Activated CD8-positive, alpha-beta memory T cell treated with anti-CD3 and anti-CD28 coated beads, Interleukin-2, amount 10 ng/mL, durations not matched to agents 7 days and 5 days (primary cell): ENCODE results near the gene PTMA. TPM values are rescaled to one million over a fixed set of nuclear protein-coding genes. Genes with fewer than 3 reads are reported as not detected.
"Not testable (repeated sequence)": the region's sequence is repeated elsewhere in the genome, so short reads cannot be mapped to it uniquely, and the experiment has no call there.

Experiments used
- ATAC-seq: fragments of 150-1000 bp; cut with Tn5 transposase; one replicate; pipeline ENCODE4 v1.10.0; 2021; ENCODE audit warnings: moderate library complexity
- CTCF ChIA-PET: fragments of 350-600 bp; sonication (Branson Sonifier 250); formaldehyde crosslinking; loops from one replicate; lab custom pipeline; 2021; ENCODE audit warnings: antibody characterized with exemption; lab: Charles Lee
- DNase-seq: peaks from one replicate; pipeline ENCODE4 v3.0.0-alpha.2; 2020
- H3K27ac Mint-ChIP-seq: one replicate; pipeline ENCODE4 v1.8.0; 2021; ENCODE audit warnings: mild to moderate bottlenecking, mixed read lengths
- H3K27me3 Mint-ChIP-seq: one replicate; pipeline ENCODE4 v1.8.0; 2021; ENCODE audit warnings: mixed read lengths
- H3K36me3 Mint-ChIP-seq: one replicate; pipeline ENCODE4 v1.8.0; 2021; ENCODE audit warnings: mild to moderate bottlenecking, mixed read lengths
- H3K4me1 Mint-ChIP-seq: one replicate; pipeline ENCODE4 v1.8.0; 2021; ENCODE audit warnings: mixed read lengths
- H3K4me3 Mint-ChIP-seq: one replicate; pipeline ENCODE4 v1.8.0; 2021; ENCODE audit warnings: mild to moderate bottlenecking, moderate library complexity, mixed read lengths
- H3K9me3 Mint-ChIP-seq: one replicate; pipeline ENCODE4 v1.8.0; 2022; ENCODE audit warnings: low read depth, mixed read lengths
- total RNA-seq, 2 experiments: library from RNA; stranded (reverse); gene quantifications; one replicate each; pipeline ENCODE4 v1.2.3, GENCODE V29; 2021

Gene PTMA
- total RNA-seq, 2 experiments from 2014 or later = 1,489 to 1,775 TPM

DNA sequence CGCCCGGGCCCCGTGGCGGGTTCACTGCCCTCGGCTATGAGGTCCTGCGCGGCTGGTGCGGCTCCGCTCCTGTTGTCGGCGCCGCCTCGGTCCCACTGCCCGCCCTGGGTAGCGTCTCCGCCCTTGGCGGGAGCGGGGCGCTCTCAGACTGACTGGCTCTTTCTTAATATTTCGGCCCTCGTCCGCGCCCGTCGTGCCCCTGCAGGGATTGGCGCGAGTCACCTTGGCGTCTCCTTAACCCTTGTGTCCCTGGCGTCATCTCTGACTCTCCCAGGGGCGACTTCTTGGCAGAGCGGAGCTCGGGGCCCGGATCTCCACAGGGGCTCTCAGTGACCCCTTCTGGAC lies 1.3 kb downstream of the PTMA start:
- Mint-ChIP-seq H3K27me3 (peaks cover 2% of the 10 kb centered on the region), H3K4me3 (peak overlapping the region; percentile 97), H3K9me3 (no peaks in the 10 kb centered on the region), H3K4me1 (peaks cover 32% of the 10 kb centered on the region), H3K36me3 (peaks cover 37% of the 10 kb centered on the region), H3K27ac (peak overlapping the region; percentile 94)
- ATAC-seq (no peak), DNase-seq (peak; percentile 68)
- CTCF ChIA-PET = interaction anchor here (0.6 to 16.8 kb wide), 6 partner anchors 9 to 592 kb away, joined by 3 to 202 read pairs (median 5); no protein-coding TSS in a partner anchor

DNA sequence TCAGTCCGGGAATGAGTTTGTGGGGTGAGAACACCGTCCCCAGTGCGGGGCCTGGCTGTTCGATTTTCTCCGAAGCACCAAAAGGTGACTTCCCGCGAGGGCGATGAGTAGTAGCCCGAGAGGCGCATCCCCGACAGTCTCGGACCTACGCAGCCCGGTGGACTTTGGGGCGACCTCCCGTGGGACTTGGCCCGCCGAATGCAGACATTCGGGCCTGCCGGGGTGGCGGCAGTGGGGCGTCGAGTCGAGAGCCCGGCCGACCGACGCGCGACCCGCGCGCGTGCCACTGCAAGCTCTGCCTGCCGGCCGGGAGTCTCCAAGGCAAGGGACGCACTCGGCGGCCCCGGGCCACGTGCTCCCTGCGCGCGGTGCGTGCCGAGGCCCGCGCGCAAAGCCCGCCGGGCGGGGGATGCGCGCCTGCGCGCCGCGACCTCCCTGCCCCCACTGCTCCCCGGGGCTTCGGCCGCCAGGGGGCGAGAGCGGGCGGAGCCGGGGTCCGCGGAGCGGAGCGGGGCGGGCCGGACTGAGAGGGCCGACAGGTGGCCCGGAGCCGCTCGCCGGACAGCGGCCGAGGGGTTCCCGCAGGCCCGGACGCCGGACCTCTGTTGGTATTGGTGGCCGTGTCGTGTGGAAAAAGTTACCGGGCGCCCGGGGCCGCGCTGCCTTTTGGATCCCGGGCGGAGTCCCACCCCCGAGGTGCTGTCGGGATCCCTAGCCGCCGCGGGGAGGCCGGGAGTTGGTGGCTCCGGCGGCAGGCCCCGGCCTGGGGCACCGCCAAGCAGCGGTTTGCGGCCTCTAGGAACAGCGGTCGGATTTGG lies 1.9 kb downstream of the PTMA start:
- Mint-ChIP-seq H3K27ac (peak overlapping the region; percentile 94), H3K9me3 (no peaks in the 10 kb centered on the region), H3K27me3 (peaks cover 2% of the 10 kb centered on the region), H3K4me3 (peak overlapping the region; percentile 97), H3K4me1 (peaks cover 33% of the 10 kb centered on the region), H3K36me3 (peaks cover 37% of the 10 kb centered on the region)
- DNase-seq (peak; percentile 87), ATAC-seq (peak; percentile 28)
- CTCF ChIA-PET = interaction anchor here (0.6 to 16.8 kb wide), 6 partner anchors 10 to 591 kb away, joined by 3 to 202 read pairs (median 5); no protein-coding TSS in a partner anchor

DNA sequence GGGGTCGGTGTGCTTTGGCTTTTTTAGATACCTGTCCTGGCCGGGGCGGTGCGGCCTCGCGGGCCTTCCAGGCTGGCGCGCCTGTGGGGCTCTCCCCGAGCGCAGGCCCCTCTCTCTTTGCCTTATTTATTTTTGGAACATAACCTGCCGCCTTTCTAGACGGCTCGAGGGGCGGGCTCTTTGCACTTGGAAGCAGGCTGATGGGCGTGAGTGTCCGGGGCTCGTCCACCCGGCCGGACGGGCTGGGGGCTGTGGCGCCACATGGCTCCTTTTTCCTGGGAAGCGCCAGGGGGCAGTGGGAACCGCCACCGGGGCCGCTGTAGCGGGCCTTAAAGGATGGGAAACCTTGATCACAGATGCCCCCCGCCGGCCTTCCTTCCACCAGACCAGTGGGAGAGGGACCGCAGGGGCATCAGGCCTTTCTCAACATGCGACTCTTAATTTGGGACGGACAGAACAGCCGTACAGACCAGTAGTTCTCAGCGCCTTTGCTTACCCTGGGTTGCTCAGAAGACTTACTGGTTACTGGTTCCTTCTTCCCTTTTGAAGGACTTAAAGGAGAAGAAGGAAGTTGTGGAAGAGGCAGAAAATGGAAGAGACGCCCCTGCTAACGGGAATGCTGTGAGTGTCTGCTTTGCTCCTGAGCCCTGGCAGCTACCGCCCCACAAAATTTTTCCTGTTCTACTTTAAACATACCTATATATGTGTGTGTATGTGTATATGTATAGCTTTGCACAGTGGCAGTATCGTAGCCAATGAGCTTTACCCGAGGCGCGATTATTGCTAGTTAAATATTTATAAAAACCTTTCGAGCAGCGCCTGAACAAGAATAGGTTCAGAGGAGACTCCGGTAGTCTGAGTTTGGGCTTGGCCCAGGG lies 2.7 kb downstream of the PTMA start:
- H3K9me3 Mint-ChIP-seq = no peaks in the 10 kb centered on the region
- peaks cover 2% of the 10 kb centered on the region for H3K27me3 Mint-ChIP-seq
- peaks cover 29% of the 10 kb centered on the region for H3K4me1 Mint-ChIP-seq
- peak overlapping the region; percentile 82 for H3K4me3 Mint-ChIP-seq
- peaks cover 36% of the 10 kb centered on the region for H3K36me3 Mint-ChIP-seq
- peak overlapping the region; percentile 95 for H3K27ac Mint-ChIP-seq
- CTCF ChIA-PET = interaction anchor here (0.6 to 8.5 kb wide), 4 partner anchors 7 to 247 kb away, joined by 3 to 680 read pairs (median 92); no protein-coding TSS in a partner anchor
- DNase-seq (no peak), ATAC-seq (no peak)

GRCh38 chr2:231711677-231712450 lies 3.5 kb downstream of the PTMA start:
- ATAC-seq (no peak), DNase-seq (no peak)
- CTCF ChIA-PET = interaction anchor here (1.1 to 8.5 kb wide), 4 partner anchors 8 to 100 kb away, joined by 3 to 680 read pairs (median 93); partner anchors contain the start of gene COPS7B
- H3K9me3 Mint-ChIP-seq = no peaks in the 10 kb centered on the region
- peak overlapping the region; percentile 82 for H3K4me3 Mint-ChIP-seq
- H3K4me1 Mint-ChIP-seq = peaks cover 27% of the 10 kb centered on the region
- H3K36me3 Mint-ChIP-seq = peaks cover 35% of the 10 kb centered on the region
- H3K27me3 Mint-ChIP-seq = peaks cover 2% of the 10 kb centered on the region
- peak overlapping the region; percentile 95 for H3K27ac Mint-ChIP-seq

- not testable (repeated sequence) for ATAC-seq, H3K9me3 Mint-ChIP-seq, H3K27me3 Mint-ChIP-seq
- DNase-seq = peak; percentile 62
- Mint-ChIP-seq H3K27ac (peak overlapping the region; percentile 95), H3K36me3 (peaks cover 35% of the 10 kb centered on the region), H3K4me3 (peak overlapping the region; percentile 82), H3K4me1 (peaks cover 27% of the 10 kb centered on the region)
- CTCF ChIA-PET = interaction anchor here (1.1 to 8.5 kb wide), 6 partner anchors 9 to 101 kb away, joined by 3 to 680 read pairs (median 30); partner anchors contain the start of gene COPS7B
These were observed 4.2 kb downstream of the PTMA start for GRCh38 chr2:231712451-231713021.

DNA sequence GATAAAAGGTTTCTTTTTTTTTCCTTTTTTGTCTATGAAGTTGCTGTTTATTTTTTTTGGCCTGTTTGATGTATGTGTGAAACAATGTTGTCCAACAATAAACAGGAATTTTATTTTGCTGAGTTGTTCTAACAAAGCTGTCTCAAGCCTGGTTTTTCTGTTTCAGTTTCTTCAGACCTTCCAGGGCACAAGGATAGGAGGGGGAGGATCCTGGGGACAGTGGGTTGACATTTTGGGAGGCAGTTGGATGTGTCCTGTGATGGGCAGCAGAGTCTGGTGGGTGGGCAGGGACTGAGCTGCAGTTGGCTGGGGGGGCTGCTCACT lies 5.0 kb downstream of the PTMA start:
- Mint-ChIP-seq H3K36me3 (peaks cover 35% of the 10 kb centered on the region), H3K27ac (peak overlapping the region; percentile 90), H3K4me1 (peaks cover 27% of the 10 kb centered on the region), H3K4me3 (peak overlapping the region; percentile 33)
- ATAC-seq, H3K9me3 Mint-ChIP-seq, H3K27me3 Mint-ChIP-seq, DNase-seq: not testable (repeated sequence)
- CTCF ChIA-PET = interaction anchor here (0.8 to 8.5 kb wide), 29 partner anchors 9 to 256 kb away, joined by 3 to 680 read pairs (median 6); partner anchors contain the start of gene PDE6D

DNA sequence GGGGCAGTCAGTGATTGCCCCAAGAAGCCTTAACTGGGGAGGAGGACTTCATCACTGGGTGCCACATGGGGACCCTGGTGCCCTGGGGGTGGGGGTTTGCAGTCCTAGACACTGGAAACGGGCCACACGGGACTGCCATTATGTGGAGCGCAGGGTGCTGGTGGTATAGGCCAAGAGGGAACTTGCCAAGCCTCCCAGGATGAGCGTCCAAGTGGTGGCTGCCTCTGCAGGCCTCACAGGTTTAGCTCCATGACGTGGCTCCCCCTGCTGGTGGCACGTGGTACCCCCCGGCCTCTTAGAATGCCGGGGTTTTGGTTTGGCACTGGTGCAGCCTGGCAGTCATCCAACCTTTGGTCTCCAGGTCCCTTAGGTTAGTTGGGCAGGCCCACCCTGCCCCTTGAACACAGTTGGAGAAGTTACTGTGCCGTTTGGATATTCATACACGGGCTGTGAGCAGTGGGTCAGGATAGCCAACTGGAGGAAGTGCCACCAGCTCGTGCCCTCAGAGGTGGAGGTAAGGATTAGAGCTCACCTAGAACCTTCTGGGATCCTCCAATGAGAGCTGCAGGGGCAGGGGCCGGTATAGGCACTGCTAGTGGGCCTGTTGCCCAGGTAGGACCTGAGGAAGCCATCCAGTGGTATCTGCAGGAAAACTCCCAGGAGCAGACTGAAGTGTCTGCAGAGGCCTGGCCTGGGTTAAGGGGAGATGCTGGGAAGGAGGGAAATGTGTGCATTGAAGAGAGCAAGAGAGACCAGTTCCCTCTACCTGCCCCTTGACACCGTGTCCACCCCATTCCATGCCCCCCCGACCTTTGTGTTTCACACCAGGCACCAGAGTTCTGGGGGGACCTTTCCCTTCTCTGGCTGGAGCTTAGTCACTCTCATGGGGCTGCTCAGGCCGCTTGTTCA lies 5.7 kb downstream of the PTMA start:
- DNase-seq = peak; percentile 94
- peak; percentile 29 for ATAC-seq
- Mint-ChIP-seq H3K4me1 (peaks cover 27% of the 10 kb centered on the region), H3K36me3 (peaks cover 32% of the 10 kb centered on the region), H3K27me3 (no peaks in the 10 kb centered on the region), H3K4me3 (peak overlapping the region; percentile 33), H3K9me3 (no peaks in the 10 kb centered on the region), H3K27ac (peak overlapping the region; percentile 90)
- CTCF ChIA-PET = interaction anchor here (0.5 to 8.5 kb wide), 46 partner anchors 7 to 257 kb away, joined by 3 to 680 read pairs (median 5); partner anchors contain the start of genes PDE6D and PTMA

- peaks cover 27% of the 10 kb centered on the region for H3K36me3 Mint-ChIP-seq
- H3K9me3 Mint-ChIP-seq = no peaks in the 10 kb centered on the region
- DNase-seq (peak; percentile 86), ATAC-seq (peak; percentile 9)
- H3K27ac Mint-ChIP-seq = peak overlapping the region; percentile 90
- H3K4me1 Mint-ChIP-seq = peaks cover 27% of the 10 kb centered on the region
- H3K4me3 Mint-ChIP-seq = no peak overlapping the region
- CTCF ChIA-PET = interaction anchor here (0.6 to 8.5 kb wide), 44 partner anchors 8 to 249 kb away, joined by 3 to 680 read pairs (median 5); partner anchors contain the start of genes PDE6D and PTMA
- H3K27me3 Mint-ChIP-seq = no peaks in the 10 kb centered on the region
These were observed 6.5 kb downstream of the PTMA start for GRCh38 chr2:231714639-231715498.

GRCh38 chr2:231715499-231715837 lies 7.1 kb downstream of the PTMA start:
- Mint-ChIP-seq H3K4me1 (peaks cover 27% of the 10 kb centered on the region), H3K4me3 (no peak overlapping the region), H3K27me3 (no peaks in the 10 kb centered on the region), H3K27ac (no peak overlapping the region), H3K36me3 (peaks cover 25% of the 10 kb centered on the region), H3K9me3 (no peaks in the 10 kb centered on the region)
- DNase-seq (no peak), ATAC-seq (no peak)
- CTCF ChIA-PET = interaction anchor here (0.8 to 8.5 kb wide), 20 partner anchors 9 to 250 kb away, joined by 3 to 680 read pairs (median 10); partner anchors contain the start of gene PTMA

DNA sequence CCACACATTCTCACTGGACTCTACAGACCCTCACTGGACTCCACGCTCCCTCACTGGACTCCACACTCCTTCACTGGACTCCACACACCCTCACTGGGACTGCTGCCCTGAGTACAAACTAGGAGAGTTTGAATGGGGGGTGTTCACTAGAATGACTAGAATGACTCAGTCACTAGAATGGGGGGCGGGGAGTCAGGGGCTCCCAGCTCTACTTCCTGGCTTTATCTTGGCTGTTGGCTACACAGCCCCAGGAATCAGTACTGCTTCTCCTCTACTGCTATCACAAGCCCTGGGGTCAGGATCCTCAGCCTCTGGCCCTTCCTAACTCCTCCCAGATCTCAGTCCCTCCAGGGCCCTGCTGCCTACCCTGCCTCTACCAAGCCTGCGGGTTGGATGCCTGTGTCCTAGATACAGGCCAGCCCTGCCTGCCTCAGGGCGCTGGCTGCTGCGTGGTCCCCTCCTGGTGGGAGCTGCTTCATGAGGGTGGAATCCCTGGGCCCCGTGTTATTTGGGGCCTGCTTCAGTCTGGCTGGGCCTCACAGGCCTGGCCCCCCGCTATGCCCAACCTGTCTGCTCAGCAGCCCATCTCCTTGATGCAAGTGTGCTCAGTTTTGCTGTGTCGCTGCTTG lies 7.8 kb downstream of the PTMA start:
- DNase-seq (no peak), ATAC-seq (no peak)
- Mint-ChIP-seq H3K27me3 (no peaks in the 10 kb centered on the region), H3K9me3 (no peaks in the 10 kb centered on the region), H3K27ac (peak overlapping the region; percentile 8), H3K36me3 (peaks cover 21% of the 10 kb centered on the region), H3K4me1 (peaks cover 31% of the 10 kb centered on the region), H3K4me3 (no peak overlapping the region)
- CTCF ChIA-PET = interaction anchor here (0.6 to 8.5 kb wide), 13 partner anchors 9 to 116 kb away, joined by 3 to 680 read pairs (median 10); partner anchors contain the start of gene PTMA
